K562 (cell line): Measurements from ENCODE around the gene ZNF471. TPM values are rescaled to one million over a fixed set of nuclear protein-coding genes. Genes with fewer than 3 reads are reported as not detected.

Source experiments
- JUNB ChIP-seq: fragments of 450-650 bp; formaldehyde crosslinking; conservative IDR thresholded peaks from 2 replicates; pipeline ENCODE4 v1.4.0; 2020; ENCODE audit warnings: mild to moderate bottlenecking
- NEUROD1 ChIP-seq: fragments of 150-350 bp; IDR thresholded peaks from 2 replicates; pipeline ENCODE4 v1.6.1; 2014; ENCODE audit warnings: borderline replicate concordance, low read length, low read depth; ENCODE audit not compliant: partially characterized antibody
- NFE2 ChIP-seq: IDR thresholded peaks from 2 replicates; pipeline ENCODE4 v1.6.1; 2014; ENCODE audit warnings: antibody characterized with exemption, low read depth
- ZKSCAN1 ChIP-seq: fragments of 150-350 bp; IDR thresholded peaks from 2 replicates; pipeline ENCODE4 v1.6.1; 2016; ENCODE audit warnings: low read depth, low read length
- polyA plus RNA-seq, 8 experiments: library from polyadenylated mRNA; depleted of rRNA in 4 of 8; stranded (reverse) in 5 of 8; unstranded in 3 of 8; fragments of >200 nt; fragmentation: Nextera tagmentation in 2 of 8; fragmentation: Illumina TruSeq in 1 of 8; extraction: Ambion mirVana in 2 of 8; extraction: Trizol in 1 of 8; gene quantifications; 2 replicates each; pipeline versions ENCODE4 v1.2.1 to v1.2.3, GENCODE V29; 2011 to 2014; ENCODE audit warnings: inconsistent platforms in 1 of 8, missing spikeins in 1 of 8
- total RNA-seq, 7 experiments: library from RNA; depleted of rRNA in 6 of 7; stranded (reverse); fragments of >200 nt in 6 of 7; fragmentation: Illumina TruSeq in 2 of 7; extraction: Trizol in 2 of 7; gene quantifications; 2 replicates each; pipeline versions ENCODE4 v1.2.1 to v1.2.3, GENCODE V29; 2011 to 2021; ENCODE audit warnings: low replicate concordance in 1 of 7
- TF ChIP-seq, protein P1 (sequence below): fragments of 450-650 bp; IDR thresholded peaks from 2 replicates; pipeline ENCODE4 v1.7.0; 2016; ENCODE audit warnings: borderline replicate concordance
- TF ChIP-seq, protein P2 (sequence below): fragments of 250-450 bp; sonication (Bioruptor Pico); IDR thresholded peaks from 2 replicates; pipeline ENCODE4 v1.8.0; 2022; ENCODE audit warnings: inconsistent platforms
- TF ChIP-seq, protein P3 (sequence below), 2 experiments: fragments of 450-650 bp; IDR thresholded peaks; 2 replicates each; pipeline ENCODE4 v1.6.1; 2016

The ZNF471 gene
- total and polyA plus RNA-seq, 9 of the 15 experiments (the other 6 are each of a cell fraction or from before 2014, with no cell fraction given): not detected

DNA sequence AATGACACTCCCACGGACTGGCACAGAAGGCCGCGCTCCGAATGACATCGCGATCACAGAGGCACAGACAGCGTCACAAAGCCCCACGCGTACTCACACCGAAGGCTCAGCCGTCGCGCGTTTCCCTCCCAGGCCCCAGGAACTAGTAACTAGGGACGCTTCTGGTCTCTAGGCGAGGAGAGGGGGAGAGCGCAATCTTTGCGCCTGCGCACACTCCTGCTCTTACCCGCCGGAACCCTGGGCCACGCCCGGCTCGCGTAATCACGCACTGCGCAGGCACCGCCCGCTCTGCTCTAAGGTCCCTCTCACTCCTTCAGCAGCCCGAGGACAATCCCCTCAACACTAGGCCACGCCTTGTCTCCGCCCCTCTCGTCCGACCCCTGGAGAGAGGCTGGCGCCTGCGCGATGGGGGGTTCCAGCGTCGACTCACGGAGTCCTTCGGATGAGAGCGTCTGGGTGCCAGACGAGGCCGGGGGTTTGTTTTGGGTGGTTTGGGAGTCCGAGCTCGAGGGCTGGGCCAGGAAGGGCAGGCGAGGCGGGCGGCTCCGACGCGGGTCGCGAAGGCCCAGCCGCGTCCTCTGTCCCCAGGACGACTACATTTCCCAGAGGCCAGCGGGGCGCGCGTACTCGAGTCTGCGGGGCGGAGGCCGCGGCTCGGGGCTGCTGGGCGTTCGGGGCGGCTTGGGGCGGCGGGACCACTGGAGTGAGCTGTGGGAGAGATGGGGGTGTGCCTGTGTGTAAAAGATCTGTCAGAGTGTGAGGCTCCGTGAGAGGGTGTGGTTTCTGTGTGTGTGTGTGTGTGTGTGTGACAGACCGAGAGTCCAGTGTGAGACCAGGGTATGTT is at the start of gene ZNF471 (continued):
- TF ChIP-seq, protein P1, sequence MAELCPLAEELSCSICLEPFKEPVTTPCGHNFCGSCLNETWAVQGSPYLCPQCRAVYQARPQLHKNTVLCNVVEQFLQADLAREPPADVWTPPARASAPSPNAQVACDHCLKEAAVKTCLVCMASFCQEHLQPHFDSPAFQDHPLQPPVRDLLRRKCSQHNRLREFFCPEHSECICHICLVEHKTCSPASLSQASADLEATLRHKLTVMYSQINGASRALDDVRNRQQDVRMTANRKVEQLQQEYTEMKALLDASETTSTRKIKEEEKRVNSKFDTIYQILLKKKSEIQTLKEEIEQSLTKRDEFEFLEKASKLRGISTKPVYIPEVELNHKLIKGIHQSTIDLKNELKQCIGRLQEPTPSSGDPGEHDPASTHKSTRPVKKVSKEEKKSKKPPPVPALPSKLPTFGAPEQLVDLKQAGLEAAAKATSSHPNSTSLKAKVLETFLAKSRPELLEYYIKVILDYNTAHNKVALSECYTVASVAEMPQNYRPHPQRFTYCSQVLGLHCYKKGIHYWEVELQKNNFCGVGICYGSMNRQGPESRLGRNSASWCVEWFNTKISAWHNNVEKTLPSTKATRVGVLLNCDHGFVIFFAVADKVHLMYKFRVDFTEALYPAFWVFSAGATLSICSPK: no peak
- TF ChIP-seq, protein P2, sequence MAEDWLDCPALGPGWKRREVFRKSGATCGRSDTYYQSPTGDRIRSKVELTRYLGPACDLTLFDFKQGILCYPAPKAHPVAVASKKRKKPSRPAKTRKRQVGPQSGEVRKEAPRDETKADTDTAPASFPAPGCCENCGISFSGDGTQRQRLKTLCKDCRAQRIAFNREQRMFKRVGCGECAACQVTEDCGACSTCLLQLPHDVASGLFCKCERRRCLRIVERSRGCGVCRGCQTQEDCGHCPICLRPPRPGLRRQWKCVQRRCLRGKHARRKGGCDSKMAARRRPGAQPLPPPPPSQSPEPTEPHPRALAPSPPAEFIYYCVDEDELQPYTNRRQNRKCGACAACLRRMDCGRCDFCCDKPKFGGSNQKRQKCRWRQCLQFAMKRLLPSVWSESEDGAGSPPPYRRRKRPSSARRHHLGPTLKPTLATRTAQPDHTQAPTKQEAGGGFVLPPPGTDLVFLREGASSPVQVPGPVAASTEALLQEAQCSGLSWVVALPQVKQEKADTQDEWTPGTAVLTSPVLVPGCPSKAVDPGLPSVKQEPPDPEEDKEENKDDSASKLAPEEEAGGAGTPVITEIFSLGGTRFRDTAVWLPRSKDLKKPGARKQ (CRISPR knock-in tag): no peak
- TF ChIP-seq NFE2: no peak
- TF ChIP-seq, protein P3, sequence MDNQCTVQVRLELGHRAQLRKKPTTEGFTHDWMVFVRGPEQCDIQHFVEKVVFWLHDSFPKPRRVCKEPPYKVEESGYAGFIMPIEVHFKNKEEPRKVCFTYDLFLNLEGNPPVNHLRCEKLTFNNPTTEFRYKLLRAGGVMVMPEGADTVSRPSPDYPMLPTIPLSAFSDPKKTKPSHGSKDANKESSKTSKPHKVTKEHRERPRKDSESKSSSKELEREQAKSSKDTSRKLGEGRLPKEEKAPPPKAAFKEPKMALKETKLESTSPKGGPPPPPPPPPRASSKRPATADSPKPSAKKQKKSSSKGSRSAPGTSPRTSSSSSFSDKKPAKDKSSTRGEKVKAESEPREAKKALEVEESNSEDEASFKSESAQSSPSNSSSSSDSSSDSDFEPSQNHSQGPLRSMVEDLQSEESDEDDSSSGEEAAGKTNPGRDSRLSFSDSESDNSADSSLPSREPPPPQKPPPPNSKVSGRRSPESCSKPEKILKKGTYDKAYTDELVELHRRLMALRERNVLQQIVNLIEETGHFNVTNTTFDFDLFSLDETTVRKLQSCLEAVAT (IDR thresholded peaks at IDR 0.05): no peak
- no peak for TF ChIP-seq ZKSCAN1
- no peak for TF ChIP-seq JUNB (CRISPR knock-in tag)
- no peak for TF ChIP-seq NEUROD1
- TF ChIP-seq, all 486 proteins: peak for 0
